Right lobe of liver (tissue), 6 donors: Measurements from ENCODE around the gene LTBP1. TPM values are rescaled to one million over a fixed set of nuclear protein-coding genes. Genes with fewer than 3 reads are reported as not detected.

ENCODE experiments used
- ATAC-seq, 4 donors: fragments of 200-7000 bp; cut with Tn5 transposase; one replicate each; pipeline ENCODE4 v1.9.1; 2020; ENCODE audit warnings: mild to moderate bottlenecking in 4 of 4, moderate library complexity in 4 of 4
- DNase-seq, 3 donors: peaks; one replicate each; pipeline ENCODE4 v3.0.0-alpha.2; 2020
- H3K27ac ChIP-seq, 3 donors: fragments of 200-600 bp; one replicate each; pipeline ENCODE4 v1.8.0; 2022
- H3K27me3 ChIP-seq, 2 donors: fragments of 200-600 bp; one replicate each; pipeline ENCODE4 v1.8.0; 2022
- H3K36me3 ChIP-seq, 4 donors: fragments of 200-600 bp; sonication (generic) in 1 of 4; one replicate each; pipeline versions ENCODE4 v1.5.1 to v1.8.0; 2017 to 2022; ENCODE audit warnings: control low read depth in 1 of 4
- H3K4me1 ChIP-seq, 4 donors: fragments of 200-600 bp; sonication (generic) in 1 of 4; one replicate each; pipeline versions ENCODE4 v1.5.1 to v1.8.0; 2017 to 2022; ENCODE audit warnings: control low read depth in 1 of 4
- H3K4me3 ChIP-seq, 3 donors: fragments of 200-600 bp; one replicate each; pipeline ENCODE4 v1.8.0; 2022
- H3K9me3 ChIP-seq, 4 donors: fragments of 200-600 bp; sonication (generic) in 1 of 4; one replicate each; pipeline versions ENCODE4 v1.5.1 to v1.8.0; 2017 to 2022; ENCODE audit warnings: control low read depth in 1 of 4
- CTCF ChIP-seq, 4 donors: fragments of 200-600 bp in 3 of 4; fragments of 450-650 bp in 1 of 4; IDR thresholded peaks; one replicate each; pipeline versions ENCODE4 v1.5.1 to v1.8.0; 2016 to 2022; ENCODE audit warnings: antibody characterized with exemption in 4 of 4, mild to moderate bottlenecking in 2 of 4
- POLR2A ChIP-seq: fragments of 450-650 bp; IDR thresholded peaks from one replicate; pipeline ENCODE4 v1.6.1; 2017; ENCODE audit warnings: antibody characterized with exemption, mild to moderate bottlenecking
- WGBS: methylation state at CpG from one replicate; pipeline ENCODE4 v1.1.6; 2018; ENCODE audit warnings: low coverage, low lambda C conversion rate; ENCODE audit not compliant: insufficient coverage; ENCODE audit errors: missing lambda C conversion rate; 5-methylcytosine and 5-hydroxymethylcytosine counted together
- intact Hi-C, 2 donors: fragments of 100-400 bp; cut with DNase I; formaldehyde crosslinking; loops; one replicate each; pipeline versions ENCODE4 v1.11.2 to v1.14.1; 2022
- total RNA-seq, 6 experiments: library from RNA; depleted of rRNA in 2 of 6; stranded (reverse); fragments of >200 nt in 2 of 6; fragmentation: NEBNext Ultra II Directional in 3 of 6; extraction: Animal tissue kit (Norgen Biotek cat#: 25700) in 3 of 6; gene quantifications; one replicate each; pipeline versions ENCODE4 v1.1.0 to v1.2.4, GENCODE V29; 2016 to 2023
- donor health status: DM: no; HTN: yes; CAD: no.
- donor health status: DM: no; HTN: no; CAD: no.
- donor health status: DM: no; HTN: no; CAD: no.
- donor health status: DM: no; HTN: yes; CAD: no.
- donor health status: DM: no; HTN: yes; CAD: no.

Gene LTBP1
- total RNA-seq, 6 experiments from 2014 or later = 5.4 to 14.2 (median 9.1) TPM

GRCh38 chr2:33106115-33106514, 159.4 kb downstream of the LTBP1 start:
- ATAC-seq (no peak), DNase-seq (no peak)
- TF ChIP-seq CTCF (IDR thresholded peaks at IDR 0.05) (no peak), POLR2A (no peak)
- no peaks in the 10 kb centered on the region for H3K27me3 ChIP-seq
- no peak overlapping the region for H3K27ac ChIP-seq
- intact Hi-C loops = no loop called here
- no peaks in the 10 kb centered on the region for H3K36me3 ChIP-seq
- no peaks in the 10 kb centered on the region for H3K9me3 ChIP-seq
- H3K4me3 ChIP-seq = no peak overlapping the region
- H3K4me1 ChIP-seq = peaks cover 0 to 6% (median 0%) of the 10 kb centered on the region in 4 donors

GRCh38 chr2:33107690-33108482, 161.1 kb downstream of the LTBP1 start:
- no peak overlapping the region for H3K27ac ChIP-seq
- no peak overlapping the region for H3K4me3 ChIP-seq
- no peaks in the 10 kb centered on the region for H3K36me3 ChIP-seq
- H3K4me1 ChIP-seq = no peaks in the 10 kb centered on the region
- TF ChIP-seq POLR2A (no peak), CTCF (IDR thresholded peaks at IDR 0.05) (no peak)
- no peaks in the 10 kb centered on the region for H3K9me3 ChIP-seq
- no peaks in the 10 kb centered on the region for H3K27me3 ChIP-seq
- DNase-seq (no peak), ATAC-seq (no peak)
- WGBS = 69% methylated on average over 7 of the region's 8 CpGs
- intact Hi-C loops = no loop called here

DNA sequence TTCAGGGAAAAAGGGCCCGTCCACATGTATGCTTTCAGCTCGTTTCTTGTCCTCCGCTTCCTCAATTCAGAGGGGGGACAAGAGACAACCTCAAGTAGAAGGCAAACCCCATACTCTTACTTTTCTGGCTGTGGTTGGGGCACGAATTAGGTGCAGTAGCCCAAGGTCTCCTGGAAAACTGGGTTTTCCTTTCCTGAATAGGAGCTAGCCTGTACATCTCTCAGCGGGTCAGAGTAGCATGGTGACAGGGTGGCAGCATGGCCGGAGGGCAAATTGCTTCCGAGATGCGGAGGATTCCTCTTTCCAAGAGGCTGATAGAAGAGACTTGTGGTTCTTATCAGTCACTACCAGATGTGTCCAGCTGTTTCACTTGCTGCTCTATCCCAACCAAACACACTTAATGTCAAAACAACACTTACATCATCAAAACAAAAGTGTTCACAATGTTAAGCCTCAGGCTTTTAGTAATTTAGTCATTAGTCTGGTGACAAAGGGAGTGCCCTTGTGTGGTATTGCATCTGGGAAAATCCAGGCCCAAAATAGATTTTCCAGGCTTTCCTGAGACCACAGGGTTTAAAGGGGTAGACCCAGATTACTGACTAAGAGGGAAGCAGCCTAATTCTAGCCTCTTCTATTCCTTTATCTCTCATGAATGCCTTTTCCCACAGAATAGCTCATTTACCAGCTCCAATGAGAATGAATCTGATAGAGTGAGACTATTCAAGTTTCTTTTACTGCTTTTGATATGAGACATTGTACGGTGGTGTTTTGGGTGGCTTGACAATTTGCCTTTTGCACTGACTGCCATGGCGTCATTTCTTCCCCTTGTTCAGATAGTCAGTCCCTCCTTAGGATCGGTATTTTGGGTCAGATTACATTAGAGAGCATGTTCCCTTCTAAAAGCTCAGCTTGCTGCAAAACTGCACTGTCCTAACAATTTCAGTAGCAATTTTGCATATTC, 162.0 kb downstream of the LTBP1 start:
- H3K4me3 ChIP-seq = no peak overlapping the region
- H3K27me3 ChIP-seq = no peaks in the 10 kb centered on the region
- no peaks in the 10 kb centered on the region for H3K9me3 ChIP-seq
- H3K27ac ChIP-seq = no peak overlapping the region
- WGBS = 72% methylated on average over 11 of the region's 11 CpGs
- H3K4me1 ChIP-seq = no peaks in the 10 kb centered on the region
- TF ChIP-seq POLR2A = no peak
- DNase-seq (no peak), ATAC-seq (peak in 1 of 4 donors; percentile 30)
- H3K36me3 ChIP-seq = no peaks in the 10 kb centered on the region
- intact Hi-C loops = no loop called here

GRCh38 chr2:33110461-33110860, 163.7 kb downstream of the LTBP1 start:
- intact Hi-C loops = no loop called here
- Histone ChIP-seq H3K4me3 (no peak overlapping the region), H3K27ac (no peak overlapping the region), H3K36me3 (no peaks in the 10 kb centered on the region), H3K9me3 (no peaks in the 10 kb centered on the region), H3K4me1 (no peaks in the 10 kb centered on the region), H3K27me3 (no peaks in the 10 kb centered on the region)
- TF ChIP-seq POLR2A (no peak), CTCF (IDR thresholded peaks at IDR 0.05) (no peak)
- 72% methylated on average over 5 of the region's 5 CpGs for WGBS
- DNase-seq = no peak
- ATAC-seq = no peak

- intact Hi-C loops = no loop called here
- no peaks in the 10 kb centered on the region for H3K27me3 ChIP-seq
- DNase-seq = no peak
- WGBS = 61% methylated on average over 9 of the region's 10 CpGs
- H3K27ac ChIP-seq = no peak overlapping the region
- peak in 3 of 4 donors; percentile 61 to 70 (median 63) for ATAC-seq
- no peaks in the 10 kb centered on the region for H3K36me3 ChIP-seq
- H3K4me1 ChIP-seq = no peaks in the 10 kb centered on the region
- TF ChIP-seq CTCF (IDR thresholded peaks at IDR 0.05) (no peak), POLR2A (no peak)
- no peak overlapping the region for H3K4me3 ChIP-seq
- H3K9me3 ChIP-seq = no peaks in the 10 kb centered on the region
These were observed 164.3 kb downstream of the LTBP1 start for GRCh38 chr2:33111002-33111446.
